ENCODE measurements around the gene PTPN5. TPM values are rescaled to one million over a fixed set of nuclear protein-coding genes. Genes with fewer than 3 reads are reported as not detected.

The PTPN5 gene
- total RNA-seq, 1 experiment from 2014 or later = 1.4 TPM

GRCh38 chr11:18733202-18733601 lies 58.4 kb downstream of the PTPN5 start:
- no peak overlapping the region for H2BK5ac ChIP-seq (ENCODE audit: insufficient read length, low read length)
- H3K27ac ChIP-seq (ENCODE audit: insufficient read length, low read depth, low read length) = no peak overlapping the region
- no peak for DNase-seq
- H2AK5ac ChIP-seq (ENCODE audit: insufficient read length, low read length) = no peak overlapping the region
- H3K56ac ChIP-seq (ENCODE audit: insufficient read length, low read depth, low read length) = no peak overlapping the region
- H3K27me3 ChIP-seq (ENCODE audit: insufficient read depth, low read length) = no peaks in the 10 kb centered on the region
- no peak overlapping the region for H3K27ac Mint-ChIP-seq
- H3K4ac ChIP-seq (ENCODE audit: low read depth, low read length) = no peak overlapping the region
- H3K4me1 ChIP-seq (ENCODE audit: insufficient read depth, low read length) = no peaks in the 10 kb centered on the region
- H4K8ac ChIP-seq (replicated peaks; ENCODE audit: insufficient read length, low read depth, low read length) = no peak overlapping the region
- no peak overlapping the region for H3K23ac ChIP-seq (ENCODE audit: insufficient read length, low read depth, low read length)
- H3K4me2 ChIP-seq (ENCODE audit: insufficient read depth, insufficient read length, low read length) = no peak overlapping the region
- no peak overlapping the region for H3K18ac ChIP-seq (ENCODE audit: insufficient read length, low read depth, low read length)
- no peak overlapping the region; the same call in 1 of the 2 replicates for H3K14ac ChIP-seq (ENCODE audit: insufficient read depth, low read length)
- no peak overlapping the region for H2BK20ac ChIP-seq (ENCODE audit: low read depth, low read length, poor library complexity, severe bottlenecking)
- H2BK12ac ChIP-seq (ENCODE audit: insufficient read length, low read depth, low read length) = no peak overlapping the region
- H4K91ac ChIP-seq (ENCODE audit: insufficient read length, low read depth, low read length) = no peak overlapping the region
- no peaks in the 10 kb centered on the region for H3K23me2 ChIP-seq (ENCODE audit: insufficient read length, low read depth, low read length, poor library complexity, severe bottlenecking)
- H3K27me3 Mint-ChIP-seq (ENCODE audit: low read depth) = peaks cover 1% of the 10 kb centered on the region; the same call in 1 of the 2 replicates
- H4K5ac ChIP-seq (ENCODE audit: insufficient read length, low read depth, low read length) = no peak overlapping the region
- no peaks in the 10 kb centered on the region for H3K9me3 ChIP-seq (ENCODE audit: control insufficient read depth, low read depth, low read length)
- no peak overlapping the region for H3K9ac ChIP-seq (ENCODE audit: extremely low read depth, insufficient read length, low read length)
- H3T11ph ChIP-seq (ENCODE audit: low read length) = no peak overlapping the region
- H2AFZ ChIP-seq (ENCODE audit: low read length) = no peak overlapping the region
- H2BK120ac ChIP-seq (ENCODE audit: low read depth, low read length, poor library complexity, severe bottlenecking) = no peak overlapping the region
- no peaks in the 10 kb centered on the region; a peak in 1 of 7 replicates for H3K36me3 Mint-ChIP-seq (ENCODE audit: insufficient read depth in 1 of 3, low read depth in 3 of 3)
- no peaks in the 10 kb centered on the region for H4K20me1 ChIP-seq (ENCODE audit: control insufficient read depth, insufficient read depth, insufficient read length)
- no peak overlapping the region for H3K4me3 Mint-ChIP-seq
- H3K79me1 ChIP-seq (ENCODE audit: insufficient read depth, low read depth, low read length, poor library complexity, severe bottlenecking) = no peaks in the 10 kb centered on the region
- H3K79me2 ChIP-seq (ENCODE audit: insufficient read depth, low read length) = no peaks in the 10 kb centered on the region
- no CpG with 5 or more reads among the region's 16 CpGs for WGBS (ENCODE audit: extremely low coverage, insufficient read length, low lambda C conversion rate)
- H2BK15ac ChIP-seq (ENCODE audit: low read depth, low read length) = no peak overlapping the region
- peaks cover 0 to 4% of the 10 kb centered on the region in 2 experiments; a peak in 1 of 4 replicates for H3K4me1 Mint-ChIP-seq
- TF ChIP-seq, protein P1, sequence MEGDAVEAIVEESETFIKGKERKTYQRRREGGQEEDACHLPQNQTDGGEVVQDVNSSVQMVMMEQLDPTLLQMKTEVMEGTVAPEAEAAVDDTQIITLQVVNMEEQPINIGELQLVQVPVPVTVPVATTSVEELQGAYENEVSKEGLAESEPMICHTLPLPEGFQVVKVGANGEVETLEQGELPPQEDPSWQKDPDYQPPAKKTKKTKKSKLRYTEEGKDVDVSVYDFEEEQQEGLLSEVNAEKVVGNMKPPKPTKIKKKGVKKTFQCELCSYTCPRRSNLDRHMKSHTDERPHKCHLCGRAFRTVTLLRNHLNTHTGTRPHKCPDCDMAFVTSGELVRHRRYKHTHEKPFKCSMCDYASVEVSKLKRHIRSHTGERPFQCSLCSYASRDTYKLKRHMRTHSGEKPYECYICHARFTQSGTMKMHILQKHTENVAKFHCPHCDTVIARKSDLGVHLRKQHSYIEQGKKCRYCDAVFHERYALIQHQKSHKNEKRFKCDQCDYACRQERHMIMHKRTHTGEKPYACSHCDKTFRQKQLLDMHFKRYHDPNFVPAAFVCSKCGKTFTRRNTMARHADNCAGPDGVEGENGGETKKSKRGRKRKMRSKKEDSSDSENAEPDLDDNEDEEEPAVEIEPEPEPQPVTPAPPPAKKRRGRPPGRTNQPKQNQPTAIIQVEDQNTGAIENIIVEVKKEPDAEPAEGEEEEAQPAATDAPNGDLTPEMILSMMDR (conservative IDR thresholded peaks at IDR 0.05) = no peak
- no peaks in the 10 kb centered on the region for H3K9me3 Mint-ChIP-seq

Measured in H9 (cell line).